Kidney glomerular epithelial cell (primary cell): ENCODE results near the gene IDNK.
"Not testable (repeated sequence)": the region's sequence is repeated elsewhere in the genome, so short reads cannot be mapped to it uniquely, and the experiment has no call there.

Source experiments
- DNase-seq: peaks from one replicate; lab custom pipeline; 2025; lab: John Stamatoyannopoulos, UW

IDNK gene

DNA sequence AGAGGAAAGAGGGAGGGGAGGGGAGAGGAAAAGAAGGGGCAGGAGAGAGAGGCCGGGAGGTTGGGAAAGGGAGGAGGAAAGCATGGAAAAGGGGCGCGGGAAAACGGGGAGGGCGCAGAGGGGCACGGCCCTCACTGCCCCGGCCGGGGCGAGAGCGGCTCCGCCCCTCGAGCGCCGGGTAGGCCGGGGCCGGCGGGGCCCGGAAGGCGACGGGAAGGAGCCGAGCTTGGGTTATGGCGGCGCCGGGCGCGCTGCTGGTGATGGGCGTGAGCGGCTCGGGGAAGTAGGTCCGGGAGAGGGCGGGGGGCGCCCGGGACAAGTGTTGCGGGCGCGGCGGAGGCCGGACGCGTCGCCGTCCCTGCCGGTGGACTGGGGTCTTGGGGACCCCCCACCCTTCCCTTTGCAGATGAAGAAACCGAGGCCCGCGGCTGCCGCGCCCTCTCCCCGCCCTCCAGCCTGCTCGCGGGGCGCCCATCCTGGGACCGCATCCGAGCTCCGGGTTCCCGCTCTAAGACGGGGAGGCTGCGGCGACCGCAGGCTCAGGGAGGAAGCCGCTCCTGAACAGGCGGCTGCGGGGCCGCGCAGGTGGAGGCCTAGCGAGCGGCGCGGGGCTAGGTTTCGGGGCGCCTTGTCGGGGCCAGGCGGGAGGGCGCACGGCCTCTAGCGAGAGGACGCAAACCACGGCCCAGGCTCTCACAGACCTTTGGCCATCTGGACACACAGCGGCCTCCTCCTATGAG is at the start of gene IDNK:
Gene IDNK (plus strand): TSS at position 205 of the 740 bp plus-strand sequence. CDS start 29 bp downstream, at position 234.
- peak; percentile 50 for DNase-seq

DNA sequence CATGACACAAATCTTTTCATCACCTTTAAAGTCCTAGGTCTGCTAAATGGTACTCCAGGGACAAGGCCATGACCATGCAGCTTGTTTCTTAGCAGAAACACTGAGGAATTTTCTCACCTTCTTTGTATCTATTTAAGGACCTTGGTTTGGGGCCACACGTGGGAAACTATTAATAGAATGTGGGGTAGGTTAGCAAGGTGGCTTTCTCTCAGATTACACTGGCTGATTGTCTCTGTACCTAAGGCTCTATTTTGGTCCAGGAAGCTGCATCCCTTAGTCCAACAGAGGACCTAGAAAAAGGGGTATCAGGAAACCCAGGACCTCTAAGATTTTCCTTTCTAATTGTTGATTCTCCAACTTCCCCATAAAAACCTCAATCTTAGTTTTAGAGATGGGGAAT is 48.5 kb upstream of the IDNK start:
- DNase-seq, result no peak

DNA sequence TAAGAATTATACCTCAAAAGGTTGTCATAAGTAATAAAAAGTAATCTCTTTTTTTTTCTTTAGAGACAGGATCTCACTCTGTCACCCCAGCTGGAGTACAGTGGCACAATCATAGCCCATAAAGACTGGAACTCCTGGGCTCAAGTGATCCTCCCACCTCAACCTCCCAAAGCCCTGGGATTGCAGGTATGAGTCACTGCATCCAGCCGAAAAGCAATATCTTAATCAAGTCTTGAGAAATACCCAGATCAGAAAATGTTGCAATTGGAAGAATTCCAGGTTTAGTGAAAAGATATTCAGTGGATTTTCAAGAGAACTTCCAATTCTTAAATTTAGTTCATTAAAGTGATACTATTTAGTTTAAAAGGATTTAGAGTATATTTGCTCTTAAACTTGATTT is 40.9 kb upstream of the IDNK start:
- DNase-seq, result no peak

DNA sequence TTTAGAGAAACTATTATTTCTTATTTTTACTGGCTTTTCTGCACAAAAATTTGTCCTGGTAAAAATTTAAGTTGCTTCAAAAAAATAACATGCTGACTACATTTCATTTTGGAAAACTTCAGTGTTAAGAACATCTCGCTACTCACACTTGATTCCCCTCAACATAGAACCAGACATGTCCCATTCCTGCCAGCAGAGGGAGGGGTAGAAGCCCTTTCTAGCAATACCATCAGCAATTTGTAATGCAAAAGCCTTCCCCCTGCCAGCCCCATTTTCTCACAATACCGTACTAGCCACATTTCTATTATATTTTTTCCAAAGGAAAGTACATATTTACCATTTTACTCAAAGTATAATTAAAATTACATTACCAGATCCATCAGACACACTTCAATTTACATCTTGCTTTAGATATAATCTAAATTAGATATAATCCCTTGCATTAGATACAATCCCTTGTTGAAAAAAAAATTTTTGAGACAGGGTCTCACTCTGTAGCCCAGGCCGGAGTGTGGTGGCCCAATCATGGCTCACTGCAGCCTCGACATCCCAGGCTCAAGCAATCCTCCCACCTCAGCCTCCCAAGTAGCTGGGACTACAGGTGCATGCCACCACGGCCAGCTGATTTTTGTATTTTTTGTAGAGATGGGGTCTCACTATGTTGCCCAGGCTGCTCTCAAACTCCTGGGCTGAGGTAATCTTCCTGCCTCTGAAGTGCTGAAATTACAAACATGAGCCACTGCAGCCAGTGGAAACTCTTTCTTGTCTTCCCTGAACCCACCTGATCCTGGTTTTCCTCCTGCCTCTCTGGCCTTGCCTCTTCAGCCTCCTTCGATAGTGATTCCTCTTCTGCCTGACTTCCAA is 39.6 kb upstream of the IDNK start:
- peak; percentile 27 for DNase-seq

DNA sequence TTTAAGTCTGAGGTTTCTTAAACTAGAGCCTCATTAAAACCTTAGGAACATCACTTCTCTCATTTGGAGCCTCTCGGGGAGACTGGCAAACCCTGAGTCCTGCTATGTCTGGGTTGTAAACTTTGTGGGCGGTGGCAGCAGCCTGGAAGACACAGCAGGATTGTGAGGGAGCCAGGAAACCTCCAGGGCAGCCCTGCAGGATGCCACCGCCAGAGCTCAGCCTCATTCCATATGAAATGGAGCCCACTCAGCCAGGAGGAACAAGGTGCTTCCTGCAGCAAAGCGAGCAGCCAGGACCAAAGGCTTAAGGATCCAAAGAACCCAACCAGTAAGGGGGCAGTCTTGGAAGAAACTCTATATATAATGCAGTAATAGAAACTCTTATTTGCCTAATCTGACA is 37.9 kb upstream of the IDNK start:
- DNase-seq, result no peak

DNA sequence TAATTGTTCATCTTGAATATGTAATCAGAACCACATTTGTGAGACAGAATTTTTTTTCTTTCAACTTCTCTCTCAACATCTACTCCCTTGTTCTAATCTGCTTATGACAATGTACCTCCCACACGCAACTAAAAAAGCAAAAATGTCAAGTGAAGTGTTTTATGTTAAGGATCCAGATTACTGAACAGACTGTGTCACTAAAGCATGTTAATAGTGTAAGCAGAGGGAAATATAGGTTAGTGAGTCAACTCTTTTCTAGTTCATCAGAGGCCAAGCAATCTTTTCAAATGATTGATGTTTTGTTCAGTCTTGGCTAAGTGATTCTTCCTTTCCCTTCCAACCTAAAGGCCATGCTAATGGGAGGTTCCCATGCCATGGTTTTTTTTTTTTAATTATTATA is 34.7 kb upstream of the IDNK start:
- no peak for DNase-seq

DNA sequence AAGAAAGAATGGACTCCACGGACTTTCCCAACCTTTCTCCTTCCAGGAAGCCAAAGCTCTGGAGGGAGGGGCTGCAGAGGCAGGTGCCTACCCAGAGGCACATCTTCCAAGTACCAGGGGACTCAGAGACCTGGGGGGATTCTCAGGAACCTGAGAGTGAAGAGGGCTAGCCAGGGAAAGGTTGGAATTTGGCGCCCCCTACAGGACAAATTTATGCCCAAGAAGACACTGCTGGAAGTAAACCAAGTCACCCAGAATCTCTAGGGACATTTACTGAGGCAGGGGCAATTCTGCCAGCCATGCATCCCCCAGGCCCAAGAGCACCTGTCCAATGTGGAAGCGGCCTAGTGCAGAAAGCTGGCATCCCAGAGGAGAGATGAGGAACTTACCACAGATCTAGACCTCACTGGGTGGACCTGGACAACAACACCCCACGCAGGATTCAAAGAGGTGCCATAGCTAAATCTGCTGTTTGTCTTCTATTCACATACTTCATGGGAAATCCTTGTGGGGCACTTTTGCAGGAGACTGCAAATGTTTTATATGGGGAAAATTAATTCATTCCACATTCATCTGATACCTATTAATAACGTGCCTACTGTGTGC is 25.9 kb upstream of the IDNK start:
- peak; percentile 47 for DNase-seq

DNA sequence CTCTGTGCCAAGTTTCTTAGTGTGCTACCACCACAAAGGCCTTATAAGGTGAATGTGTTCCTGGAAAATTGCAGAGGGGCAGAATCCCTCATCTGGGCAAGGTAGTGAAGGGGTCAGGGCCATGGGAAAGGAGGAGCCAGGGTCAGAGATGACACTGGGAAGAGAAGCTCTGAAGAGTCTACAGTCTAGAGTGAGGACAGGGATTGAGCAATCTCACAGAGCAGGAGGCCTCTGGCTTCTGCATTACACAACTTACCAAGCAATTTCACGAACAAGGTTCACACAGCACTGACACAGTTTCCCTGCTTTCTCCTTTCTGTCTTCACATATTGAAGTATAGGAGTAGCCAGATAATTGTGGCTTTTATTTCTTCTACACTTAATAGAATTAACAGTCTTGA is 24.5 kb upstream of the IDNK start:
- DNase-seq, result no peak

DNA sequence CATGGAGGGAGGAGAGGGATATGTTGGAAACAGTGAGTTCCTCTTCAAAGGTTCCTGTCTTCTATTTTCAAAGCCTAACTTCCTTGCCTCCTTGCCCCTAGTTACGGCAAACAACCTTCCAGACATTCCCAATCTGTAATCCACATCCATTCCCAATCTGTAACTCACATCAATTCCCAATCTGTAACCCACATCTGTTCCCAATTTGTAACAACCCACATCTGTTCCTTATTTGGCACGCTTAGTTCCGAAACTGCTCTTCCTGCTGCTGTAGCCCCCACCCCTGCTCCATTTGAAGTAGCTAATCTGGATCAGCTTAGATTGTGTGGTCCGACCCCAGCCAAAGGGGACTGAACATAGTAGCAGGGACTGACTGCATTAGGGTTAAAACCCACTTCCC is 23.9 kb upstream of the IDNK start:
- no peak for DNase-seq

DNA sequence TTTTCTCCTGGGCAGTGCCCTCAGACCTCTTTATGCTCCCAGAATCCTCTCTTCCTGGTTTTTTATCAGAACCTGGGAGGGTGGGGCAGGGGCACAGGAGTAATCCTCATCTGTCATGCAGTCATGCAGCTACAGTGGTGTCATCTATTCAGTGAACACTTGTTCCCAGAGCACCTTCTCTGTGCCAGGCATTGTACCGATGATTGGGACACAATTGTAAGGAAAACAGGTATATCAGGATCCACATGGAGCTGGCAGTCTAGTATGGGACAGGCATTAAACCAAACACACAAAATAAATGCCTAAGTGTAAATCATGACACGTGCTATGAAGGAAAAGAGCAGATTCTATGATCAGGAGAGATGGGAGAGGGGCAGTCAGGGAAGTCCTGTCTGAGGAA is 21.5 kb upstream of the IDNK start:
- no peak for DNase-seq

DNA sequence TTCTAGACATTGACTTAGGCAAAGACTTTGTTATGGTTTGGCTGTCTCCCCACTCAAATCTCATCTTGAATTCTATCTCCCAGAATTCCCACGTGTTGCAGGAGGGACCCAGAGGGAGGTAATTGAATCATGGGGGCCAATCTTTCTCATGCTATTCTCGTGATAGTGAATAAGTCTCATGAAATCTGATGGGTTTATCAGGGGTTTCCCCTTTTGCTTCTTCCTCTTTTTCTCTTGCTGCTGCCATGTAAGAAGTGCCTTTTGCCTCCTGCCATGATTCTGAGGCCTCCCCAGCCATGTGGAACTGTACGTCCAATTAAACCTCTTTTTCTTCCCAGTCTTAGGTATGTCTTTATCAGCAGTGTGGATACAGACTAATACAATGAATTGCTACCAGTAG is 15.3 kb upstream of the IDNK start:
- not testable (repeated sequence) for DNase-seq

DNA sequence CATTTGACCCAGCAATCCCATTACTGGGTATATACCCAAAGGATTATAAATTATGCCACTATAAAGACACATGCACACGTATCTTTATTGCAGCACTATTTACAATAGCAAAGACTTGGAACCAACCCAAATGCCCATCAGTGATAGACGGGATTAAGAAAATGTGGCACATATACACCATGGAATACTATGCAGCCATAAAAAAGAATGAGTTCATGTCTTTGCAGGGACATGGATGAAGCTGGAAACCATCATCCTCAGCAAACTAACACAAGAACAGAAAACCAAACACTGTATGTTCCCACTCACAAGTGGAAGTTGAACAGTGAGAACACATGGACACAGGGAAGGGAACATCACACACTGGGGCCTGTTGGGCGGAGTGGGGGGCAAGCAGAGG is 9.6 kb upstream of the IDNK start:
- not testable (repeated sequence) for DNase-seq

DNA sequence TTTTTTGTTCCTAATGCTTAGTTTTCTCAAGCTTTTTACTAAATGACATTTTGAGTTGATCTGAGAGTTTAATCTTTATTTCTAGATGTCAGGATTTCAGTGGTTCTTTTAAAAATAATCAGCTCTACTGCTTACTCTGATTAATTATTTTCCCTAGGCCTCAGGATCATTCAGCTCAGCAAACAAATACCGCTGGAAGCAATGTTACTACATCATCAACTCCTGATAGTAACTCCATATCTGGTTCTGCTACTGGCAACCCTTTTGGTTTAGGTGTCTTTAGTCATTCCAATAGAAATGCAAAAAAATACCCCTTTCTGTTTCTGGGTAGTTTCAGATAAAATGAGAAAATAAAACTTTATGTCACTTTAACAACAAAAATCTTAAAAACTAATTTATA is 5.6 kb upstream of the IDNK start:
- no peak for DNase-seq

DNA sequence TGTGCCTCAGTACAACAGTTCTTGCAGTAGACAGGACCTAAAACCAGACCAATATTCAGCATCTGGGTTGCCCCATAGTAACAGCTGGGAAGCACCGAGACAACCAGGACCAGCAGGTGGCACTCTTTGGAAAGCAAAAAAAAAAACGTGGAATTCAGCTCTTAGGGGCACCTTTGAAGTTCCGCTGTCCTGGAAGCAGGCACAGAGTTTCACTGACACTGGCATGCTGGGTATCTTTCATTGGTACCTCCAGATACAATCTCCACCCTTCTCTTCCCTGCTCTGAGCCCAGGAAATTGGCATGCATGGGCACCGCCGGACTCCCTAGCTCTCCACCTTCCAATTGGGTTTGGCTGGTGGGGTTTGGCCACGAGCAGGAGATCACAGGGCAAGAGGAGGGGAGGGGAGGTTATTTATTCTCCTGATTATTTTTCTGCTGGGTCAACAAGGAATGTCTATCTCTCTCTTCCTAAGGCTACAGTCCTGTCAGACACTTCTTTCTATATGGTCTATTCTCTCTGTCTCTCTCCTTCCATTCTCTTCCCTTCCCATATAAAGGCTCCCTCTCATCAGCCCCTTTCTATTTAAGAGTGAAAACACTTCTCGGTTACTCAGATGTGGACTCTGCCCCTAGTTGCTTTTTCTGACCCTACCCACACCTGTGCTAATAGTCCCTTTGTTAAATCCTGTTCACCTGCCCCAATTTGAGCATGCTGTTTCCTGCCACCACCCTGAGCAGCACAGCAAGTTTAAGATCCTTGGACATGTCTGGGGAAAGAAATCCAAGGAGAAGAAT is 1.9 kb upstream of the IDNK start:
- peak; percentile 78 for DNase-seq

DNA sequence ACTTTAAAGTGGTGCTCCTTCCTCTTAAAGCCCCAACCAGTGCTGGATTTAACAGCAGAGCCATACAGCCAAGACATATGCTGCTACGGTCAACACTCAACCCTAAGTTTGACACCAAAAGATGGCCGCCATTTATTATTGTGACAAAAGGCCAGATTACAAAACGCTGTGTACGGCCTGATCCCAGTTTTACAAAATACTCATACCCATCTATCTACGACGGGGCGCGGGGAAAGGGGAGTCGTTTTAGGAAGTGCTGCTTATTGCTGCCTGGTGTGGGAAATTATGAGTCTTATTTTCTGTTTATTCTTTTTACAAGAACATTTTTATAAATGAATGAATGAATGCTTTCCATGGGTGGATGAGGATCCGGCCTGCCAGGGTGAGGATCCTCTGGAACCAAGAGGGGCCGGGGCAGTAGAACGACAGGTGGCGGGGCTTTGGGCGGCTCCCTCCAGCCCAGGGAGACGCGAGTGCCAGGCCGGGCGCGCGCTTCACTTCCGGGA is 457 bp upstream of the IDNK start:
- DNase-seq, result no peak

DNA sequence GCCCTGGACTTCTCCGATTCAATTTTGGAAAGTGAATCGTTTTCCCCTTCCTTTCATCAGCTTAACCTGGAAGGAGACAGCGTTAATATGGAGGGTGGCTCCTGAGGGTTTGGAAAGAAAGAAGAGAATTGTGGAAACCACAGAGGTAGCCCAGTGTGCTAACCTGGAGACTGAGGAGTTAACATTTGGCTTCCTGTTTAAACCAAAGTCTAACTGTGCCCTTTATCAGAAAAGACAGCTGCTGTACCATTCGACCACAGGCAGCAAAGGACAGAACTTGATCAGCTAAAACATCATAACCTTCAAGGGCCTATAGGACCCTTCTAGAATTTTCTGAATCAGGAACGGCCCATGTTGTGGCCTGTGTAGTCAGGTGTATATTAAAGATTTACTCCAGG is 735 bp downstream of the IDNK start:
- peak; percentile 12 for DNase-seq

DNA sequence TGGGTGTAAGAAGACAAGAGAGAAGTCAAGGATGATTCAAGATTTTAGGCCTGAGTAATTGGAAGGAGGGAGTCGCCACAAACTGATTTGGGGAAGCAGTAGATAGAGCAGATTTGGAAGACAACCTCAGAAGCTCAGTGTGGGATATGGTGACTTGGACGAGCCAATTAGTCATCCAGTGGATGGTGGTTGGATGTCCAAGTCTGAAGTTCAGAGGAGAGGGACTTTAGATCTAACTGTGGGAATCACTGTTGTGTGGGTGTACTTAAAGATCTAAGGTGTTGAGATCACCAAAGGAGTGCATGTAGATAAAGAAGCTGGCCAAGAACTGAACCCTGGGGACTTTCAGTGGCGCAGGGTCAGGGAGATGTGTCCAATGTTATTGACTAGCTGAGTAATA is 2.2 kb downstream of the IDNK start:
- no peak for DNase-seq

DNA sequence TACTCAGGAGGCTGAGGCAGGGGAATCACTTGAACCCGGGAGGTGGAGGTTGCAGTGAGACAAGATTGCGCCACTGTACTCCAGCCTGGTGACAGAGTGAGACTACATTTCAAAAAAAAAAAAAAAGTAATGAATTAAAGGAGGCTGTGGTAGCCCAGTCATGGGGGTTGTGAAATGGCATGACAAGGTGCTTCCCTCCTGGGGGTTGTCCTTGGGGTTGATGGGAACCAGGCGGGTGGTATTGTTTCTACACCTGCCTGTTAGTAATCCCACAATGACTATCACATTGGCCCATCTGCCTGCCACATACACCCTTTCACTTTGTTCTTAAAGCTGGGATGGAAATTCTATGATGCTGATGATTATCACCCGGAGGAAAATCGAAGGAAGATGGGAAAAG is 5.6 kb downstream of the IDNK start:
- DNase-seq, result no peak

DNA sequence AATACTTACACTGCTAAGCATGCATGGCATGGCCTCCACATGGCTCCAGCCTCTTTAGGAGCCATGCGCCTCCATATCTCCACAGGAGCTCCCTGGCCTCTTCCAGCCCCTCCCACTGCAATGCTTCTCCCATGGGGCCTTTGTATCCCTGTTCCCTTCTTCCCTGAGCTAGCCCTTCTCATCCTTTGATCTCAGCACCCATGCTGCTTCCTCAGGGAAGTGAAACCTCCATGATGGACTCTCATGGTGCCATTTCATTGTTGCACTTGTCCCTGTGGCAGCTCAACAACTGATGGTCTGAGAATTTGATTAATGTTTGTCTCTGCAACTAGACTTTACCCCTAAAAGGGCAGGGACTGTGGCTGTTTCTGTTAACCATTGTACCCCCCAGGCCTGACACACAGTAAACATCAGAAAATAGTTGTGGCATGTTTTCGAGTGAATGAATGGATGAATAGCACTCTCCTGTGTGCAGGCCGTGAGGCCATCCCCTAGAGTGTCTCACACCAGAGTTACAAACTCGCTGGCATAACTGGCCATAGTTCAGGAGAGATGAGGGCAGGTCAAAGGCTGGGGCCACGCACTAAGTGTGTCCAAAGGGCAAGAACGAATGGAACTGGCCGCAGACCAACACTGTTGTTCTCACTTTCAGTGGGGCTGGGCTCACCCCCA is 6.6 kb downstream of the IDNK start:
- no peak for DNase-seq

DNA sequence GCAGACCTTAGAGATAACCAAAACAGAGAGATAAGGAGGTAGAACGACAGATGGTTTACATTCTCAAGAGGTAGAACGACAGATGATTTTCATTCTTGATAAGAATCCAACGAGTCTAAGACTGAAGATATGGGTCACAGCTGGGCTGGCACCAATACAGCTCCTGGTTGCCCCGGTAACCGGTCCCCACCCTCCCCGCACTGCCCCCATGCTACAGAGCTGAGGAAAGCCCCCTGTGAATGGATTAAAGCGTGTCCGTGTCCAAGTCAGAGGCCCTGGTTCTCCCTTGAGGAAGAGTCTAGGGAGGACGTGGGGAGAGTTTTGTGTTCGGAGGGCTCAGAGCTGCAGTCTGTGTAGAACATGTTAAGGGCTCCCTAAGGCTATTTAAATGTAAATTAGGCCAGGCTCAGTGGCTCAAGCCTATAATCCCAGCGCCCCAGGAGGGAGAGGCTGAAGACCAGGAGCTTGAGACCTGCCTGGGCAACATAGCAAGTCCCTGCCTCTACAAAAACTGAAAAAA is 8.1 kb downstream of the IDNK start:
- DNase-seq, result no peak

DNA sequence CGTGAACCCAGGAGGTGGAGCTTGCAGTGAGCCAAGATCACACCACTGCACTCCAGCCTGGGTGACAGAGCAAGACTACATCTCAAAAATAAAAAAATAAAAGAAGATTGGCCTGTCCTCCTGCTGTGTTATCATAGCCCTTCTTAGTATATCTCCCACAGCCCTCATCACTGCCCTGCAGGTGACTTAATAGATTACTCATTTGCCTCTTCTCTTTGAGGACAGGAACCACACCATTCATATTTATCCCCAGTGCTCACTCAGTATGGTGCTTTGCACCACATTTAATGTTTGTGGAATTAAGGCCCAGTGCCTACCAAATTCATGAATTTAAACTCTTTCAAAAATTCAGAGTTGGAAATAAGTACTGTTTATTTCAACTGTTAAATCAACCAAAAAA is 10.3 kb downstream of the IDNK start:
- DNase-seq, result peak; percentile 56
